Measurements from ENCODE around the gene LEO1. TPM values are rescaled to one million over a fixed set of nuclear protein-coding genes. Genes with fewer than 3 reads are reported as not detected.
A peak's percentile ranks its signal among the peaks of the same experiment; 100 is the strongest.

The LEO1 gene
- total RNA-seq, 2 donors from 2014 or later: 5.7 to 9.9 TPM

- DNase-seq (no peak), ATAC-seq (no peak)
- Histone ChIP-seq H3K4me3 (no peak overlapping the region), H3K27me3 (no peaks in the 10 kb centered on the region), H3K36me3 (replicated peaks in 1 of 2; ENCODE audit: insufficient read depth in 1 of 2, low read depth in 2 of 2) (no peaks in the 10 kb centered on the region), H3K9me3 (no peaks in the 10 kb centered on the region), H3K27ac (no peak overlapping the region), H3K4me1 (peaks cover 10% of the 10 kb centered on the region)
- TF ChIP-seq POLR2A (IDR thresholded peaks at IDR 0.05): no peak
- TF ChIP-seq CTCF (IDR thresholded peaks at IDR 0.05): no peak
- WGBS, 2 donors: 90 to 93% methylated on average over 4 of the region's 4 CpGs
- intact Hi-C loops (cut with DNase I): no loop called here
Measured at GRCh38 chr15:51965691-51966090, 5.9 kb downstream of the LEO1 start.

- Histone ChIP-seq H3K4me1 (no peaks in the 10 kb centered on the region), H3K27ac (no peak overlapping the region), H3K27me3 (no peaks in the 10 kb centered on the region), H3K4me3 (no peak overlapping the region), H3K36me3 (replicated peaks in 1 of 2; ENCODE audit: insufficient read depth in 1 of 2, low read depth in 2 of 2) (peaks cover 0 to 8% of the 10 kb centered on the region in 2 donors), H3K9me3 (no peaks in the 10 kb centered on the region)
- DNase-seq (peak in 1 of 4 donors; percentile 50), ATAC-seq (no peak)
- intact Hi-C loops (cut with DNase I): no loop called here
- whole genome bisulfite sequencing, 2 donors: 48 to 60% methylated on average over 3 of the region's 3 CpGs
- TF ChIP-seq CTCF (IDR thresholded peaks at IDR 0.05): no peak
- no peak for TF ChIP-seq POLR2A (IDR thresholded peaks at IDR 0.05)
Measured at GRCh38 chr15:51955504-51955903, 16.1 kb downstream of the LEO1 start.

GRCh38 chr15:51952805-51953204 lies 18.8 kb downstream of the LEO1 start:
- H3K27ac ChIP-seq: no peak overlapping the region
- no peak overlapping the region for H3K4me3 ChIP-seq
- no peaks in the 10 kb centered on the region for H3K9me3 ChIP-seq
- no peak for TF ChIP-seq CTCF (IDR thresholded peaks at IDR 0.05)
- no peak for TF ChIP-seq POLR2A (IDR thresholded peaks at IDR 0.05)
- DNase-seq (no peak), ATAC-seq (no peak)
- intact Hi-C loops (cut with DNase I): no loop called here
- H3K36me3 ChIP-seq (replicated peaks in 1 of 2; ENCODE audit: insufficient read depth in 1 of 2, low read depth in 2 of 2): peaks cover 0 to 22% of the 10 kb centered on the region in 2 donors
- 84 to 85% methylated on average over 3 of the region's 3 CpGs for WGBS, 2 donors
- H3K4me1 ChIP-seq: no peaks in the 10 kb centered on the region
- H3K27me3 ChIP-seq: no peaks in the 10 kb centered on the region

- DNase-seq: no peak
- Histone ChIP-seq H3K4me3 (no peak overlapping the region), H3K27me3 (no peaks in the 10 kb centered on the region), H3K36me3 (replicated peaks in 1 of 2; ENCODE audit: insufficient read depth in 1 of 2, low read depth in 2 of 2) (peaks cover 0 to 28% of the 10 kb centered on the region in 2 donors), H3K27ac (no peak overlapping the region), H3K9me3 (no peaks in the 10 kb centered on the region), H3K4me1 (no peaks in the 10 kb centered on the region)
- ATAC-seq: no peak
- 36 to 73% methylated on average over 2 of the region's 2 CpGs for WGBS, 2 donors
- TF ChIP-seq CTCF (IDR thresholded peaks at IDR 0.05) (no peak), POLR2A (IDR thresholded peaks at IDR 0.05) (no peak)
- intact Hi-C loops (cut with DNase I): no loop called here
Measured at GRCh38 chr15:51947124-51947523, 24.5 kb downstream of the LEO1 start.

GRCh38 chr15:51939216-51939615 lies 32.4 kb downstream of the LEO1 start:
- ATAC-seq: no peak
- no peaks in the 10 kb centered on the region for H3K27me3 ChIP-seq
- H3K4me1 ChIP-seq: no peaks in the 10 kb centered on the region
- no peak overlapping the region for H3K4me3 ChIP-seq
- H3K9me3 ChIP-seq: no peaks in the 10 kb centered on the region
- intact Hi-C loops (cut with DNase I): no loop called here
- H3K27ac ChIP-seq: no peak overlapping the region
- TF ChIP-seq CTCF (IDR thresholded peaks at IDR 0.05) (no peak), POLR2A (IDR thresholded peaks at IDR 0.05) (no peak)
- DNase-seq: no peak
- no peaks in the 10 kb centered on the region for H3K36me3 ChIP-seq (replicated peaks in 1 of 2; ENCODE audit: insufficient read depth in 1 of 2, low read depth in 2 of 2)

Data from body of pancreas (tissue), 4 donors.